Urinary bladder (tissue), 4 donors: ENCODE measurements around the gene KCNJ10. TPM values are rescaled to one million over a fixed set of nuclear protein-coding genes. Genes with fewer than 3 reads are reported as not detected.
"Not testable (repeated sequence)": the region's sequence is repeated elsewhere in the genome, so short reads cannot be mapped to it uniquely, and the experiment has no call there.

Experiments
- DNase-seq: peaks from one replicate; pipeline ENCODE4 v3.0.0-alpha.2; 2015; ENCODE audit errors: extremely low spot score
- H3K27ac ChIP-seq: one replicate; pipeline ENCODE4 v1.5.1; 2013; ENCODE audit warnings: low read depth, mild to moderate bottlenecking, moderate library complexity
- H3K36me3 ChIP-seq: one replicate; pipeline ENCODE4 v1.6.1; 2013; ENCODE audit warnings: mild to moderate bottlenecking, moderate library complexity; ENCODE audit not compliant: insufficient read depth
- H3K4me1 ChIP-seq: one replicate; pipeline ENCODE4 v1.6.1; 2013; ENCODE audit warnings: mild to moderate bottlenecking, moderate library complexity; ENCODE audit not compliant: insufficient read depth
- H3K4me3 ChIP-seq: one replicate; pipeline ENCODE4 v1.5.1; 2013; ENCODE audit warnings: low read depth, low read length
- WGBS: extraction: QIAGEN DNeasy Blood & Tissue Kit; methylation state at CpG from one replicate; pipeline ENCODE4 v1.1.7; 2013; 5-methylcytosine and 5-hydroxymethylcytosine counted together
- polyA plus RNA-seq: library from polyadenylated mRNA; stranded (reverse); fragments of 200-250 nt; gene quantifications from one replicate; pipeline ENCODE4 v1.2.3, GENCODE V29; 2013
- total RNA-seq: library from RNA; depleted of rRNA; stranded (reverse); fragments of >200 nt; gene quantifications from one replicate; pipeline ENCODE4 v1.2.3, GENCODE V29; 2014
- donor health status: healthy with polysubstance abuse.
- donor health status: healthy.

Gene KCNJ10
- total and polyA plus RNA-seq, 2 donors = 0.06 to 0.26 TPM

GRCh38 chr1:160050619-160051018, 19.3 kb downstream of the KCNJ10 start:
- DNase-seq = no peak
- Histone ChIP-seq H3K27ac (no peak overlapping the region), H3K36me3 (no peaks in the 10 kb centered on the region), H3K4me1 (no peaks in the 10 kb centered on the region), H3K4me3 (no peak overlapping the region)
- 94% methylated on average over 1 of the region's 1 CpG for WGBS

GRCh38 chr1:160050182-160050581, 19.8 kb downstream of the KCNJ10 start:
- H3K36me3 ChIP-seq, H3K4me3 ChIP-seq, H3K4me1 ChIP-seq, H3K27ac ChIP-seq, DNase-seq: not testable (repeated sequence)
- WGBS = 71% methylated on average over 2 of the region's 2 CpGs

GRCh38 chr1:160049101-160049500, 20.9 kb downstream of the KCNJ10 start:
- H3K4me1 ChIP-seq = no peaks in the 10 kb centered on the region
- H3K27ac ChIP-seq = no peak overlapping the region
- no peaks in the 10 kb centered on the region for H3K36me3 ChIP-seq
- no peak for DNase-seq
- WGBS = 85% methylated on average over 3 of the region's 3 CpGs
- H3K4me3 ChIP-seq = no peak overlapping the region

GRCh38 chr1:160048335-160048734, 21.6 kb downstream of the KCNJ10 start:
- no peak overlapping the region for H3K27ac ChIP-seq
- DNase-seq = no peak
- no peak overlapping the region for H3K4me3 ChIP-seq
- H3K36me3 ChIP-seq = no peaks in the 10 kb centered on the region
- no peaks in the 10 kb centered on the region for H3K4me1 ChIP-seq

DNA sequence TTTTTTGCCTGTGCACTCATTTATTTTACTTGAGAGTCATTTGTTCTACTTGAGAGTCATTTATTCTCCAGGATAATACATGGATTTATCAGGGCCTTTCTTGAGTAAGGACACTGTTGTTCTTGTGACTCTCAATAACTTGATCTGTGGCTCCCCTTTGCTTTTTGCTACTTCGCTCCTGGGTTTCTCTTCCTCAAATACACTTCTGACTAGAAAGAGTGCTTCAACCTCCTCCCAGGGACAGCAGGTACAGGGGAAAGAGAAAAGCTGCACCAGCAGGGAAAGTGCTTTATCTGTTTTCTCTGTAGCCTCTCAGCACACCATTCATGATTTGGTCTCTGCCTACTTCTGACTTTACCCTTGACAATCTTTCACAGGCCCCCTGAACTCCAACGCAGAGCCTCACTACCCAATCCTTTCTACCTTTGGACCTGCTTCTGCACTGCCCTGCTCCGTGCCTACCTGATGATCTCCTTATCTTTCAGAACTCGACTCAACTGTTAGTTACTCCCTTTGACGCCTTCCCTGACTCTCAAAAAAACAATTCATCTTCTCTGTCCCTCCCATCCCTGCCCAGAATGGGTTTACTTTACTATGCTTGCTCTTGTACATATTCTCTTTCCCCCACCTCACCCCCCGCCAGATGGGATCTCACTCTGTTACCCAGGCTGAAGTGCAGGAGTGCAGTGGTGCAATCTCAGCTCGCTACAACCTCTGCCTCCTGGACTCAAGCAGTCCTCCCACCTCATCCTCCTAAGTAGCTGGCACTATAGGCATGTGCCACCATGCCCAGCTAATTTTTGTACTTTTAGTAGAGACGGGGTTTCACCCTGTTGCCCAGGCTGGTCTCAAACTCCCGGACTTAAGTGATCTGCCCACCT, 22.6 kb downstream of the KCNJ10 start:
- Histone ChIP-seq H3K4me3 (no peak overlapping the region), H3K4me1 (no peaks in the 10 kb centered on the region), H3K27ac (no peak overlapping the region), H3K36me3 (no peaks in the 10 kb centered on the region)
- WGBS = 71% methylated on average over 9 of the region's 9 CpGs
- no peak for DNase-seq

- Histone ChIP-seq H3K27ac (no peak overlapping the region), H3K36me3 (no peaks in the 10 kb centered on the region), H3K4me1 (no peaks in the 10 kb centered on the region), H3K4me3 (no peak overlapping the region)
- WGBS = 4% methylated on average over 11 of the region's 11 CpGs
- no peak for DNase-seq
Measured at GRCh38 chr1:160046494-160047110, 23.4 kb downstream of the KCNJ10 start.

GRCh38 chr1:160045653-160046052, 24.3 kb downstream of the KCNJ10 start:
- WGBS = 68% methylated on average over 2 of the region's 2 CpGs
- H3K36me3 ChIP-seq = no peaks in the 10 kb centered on the region
- H3K4me3 ChIP-seq = no peak overlapping the region
- DNase-seq = no peak
- no peak overlapping the region for H3K27ac ChIP-seq
- no peaks in the 10 kb centered on the region for H3K4me1 ChIP-seq

DNA sequence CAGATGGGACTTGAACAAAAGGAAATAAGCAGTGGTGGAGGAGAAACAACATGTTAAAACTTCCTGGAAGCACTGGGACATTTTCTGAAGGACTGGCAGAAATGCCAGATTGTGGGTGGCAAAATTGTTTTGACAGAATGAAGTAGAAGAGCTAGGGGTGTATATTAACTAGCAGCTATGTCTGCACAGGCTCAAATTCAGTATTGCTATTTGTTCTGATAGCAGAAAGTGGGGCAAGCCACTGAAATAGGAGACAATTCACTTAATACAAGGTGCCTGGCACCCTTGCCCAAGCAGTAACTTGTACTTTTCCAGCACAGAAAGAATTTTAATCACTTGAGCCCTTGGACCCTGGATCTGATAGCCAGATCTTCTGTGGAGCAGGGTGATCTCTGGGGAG, 26.4 kb downstream of the KCNJ10 start:
- no peak for DNase-seq
- Histone ChIP-seq H3K36me3 (no peaks in the 10 kb centered on the region), H3K4me3 (no peak overlapping the region), H3K4me1 (no peaks in the 10 kb centered on the region), H3K27ac (no peak overlapping the region)

GRCh38 chr1:160040476-160040875, 29.5 kb downstream of the KCNJ10 start:
- no peak overlapping the region for H3K4me3 ChIP-seq
- H3K27ac ChIP-seq = no peak overlapping the region
- H3K36me3 ChIP-seq = no peaks in the 10 kb centered on the region
- no peak for DNase-seq
- H3K4me1 ChIP-seq = no peaks in the 10 kb centered on the region
- 75% methylated on average over 1 of the region's 1 CpG for WGBS

GRCh38 chr1:160032165-160032820, 37.7 kb downstream of the KCNJ10 start:
- Histone ChIP-seq H3K27ac (peak overlapping the region; percentile 64), H3K36me3 (no peaks in the 10 kb centered on the region), H3K4me3 (peak overlapping the region; percentile 75), H3K4me1 (peaks cover 2% of the 10 kb centered on the region)
- no peak for DNase-seq
- 2% methylated on average over 18 of the region's 18 CpGs for WGBS

GRCh38 chr1:160031365-160032164, 38.4 kb downstream of the KCNJ10 start, which contains the start of gene PIGM:
PIGM (minus strand) TSS chr1:160031990; CDS start chr1:160031739, 251 bp downstream.
- H3K27ac ChIP-seq = peak within 1 kb of the TSS; percentile 64
- WGBS = under 1% methylated on average over 60 of the region's 60 CpGs
- peak; percentile 91 for DNase-seq
- peaks cover 2% of the 10 kb centered on the region for H3K4me1 ChIP-seq
- no peaks in the 10 kb centered on the region for H3K36me3 ChIP-seq
- H3K4me3 ChIP-seq = peak within 1 kb of the TSS; percentile 75

- 11% methylated on average over 23 of the region's 23 CpGs for WGBS
- no peak for DNase-seq
Measured at GRCh38 chr1:160030657-160031364, 39.1 kb downstream of the KCNJ10 start.

GRCh38 chr1:160028426-160028825, 41.5 kb downstream of the KCNJ10 start:
- no peaks in the 10 kb centered on the region for H3K36me3 ChIP-seq
- H3K4me1 ChIP-seq = peaks cover 2% of the 10 kb centered on the region

More at GRCh38 chr1:160030657-160031364, 39.1 kb downstream of the KCNJ10 start:
- no peak overlapping the region for H3K27ac ChIP-seq
- H3K36me3 ChIP-seq = no peaks in the 10 kb centered on the region
- H3K4me3 ChIP-seq = peak overlapping the region; percentile 75
- peaks cover 2% of the 10 kb centered on the region for H3K4me1 ChIP-seq

More at GRCh38 chr1:160028426-160028825, 41.5 kb downstream of the KCNJ10 start:
- H3K27ac ChIP-seq = no peak overlapping the region
- DNase-seq = no peak
- no peak overlapping the region for H3K4me3 ChIP-seq
